MM.1S (cell line): ENCODE measurements around the gene CDK5.

Experiments used
- CTCF ChIP-seq: fragments of 300-600 bp; sonication (generic); IDR thresholded peaks from 2 replicates; pipeline ENCODE4 v1.5.1; 2016; ENCODE audit warnings: antibody characterized with exemption, low read length, mixed read lengths
- EZH2 ChIP-seq: fragments of 300-600 bp; sonication (generic); optimal IDR thresholded peaks from 2 replicates; pipeline ENCODE3; 2017; ENCODE audit warnings: low read depth, mild to moderate bottlenecking, antibody characterized with exemption, low read length, mixed read lengths

- TF ChIP-seq CTCF: no peak
- TF ChIP-seq EZH2: no peak
Measured at GRCh38 chr7:151056283-151056665, 1.4 kb downstream of the CDK5 start.
